Stimulated activated CD4-positive, alpha-beta T cell treated with anti-CD3 and anti-CD28 coated beads, Interleukin-2, amount 100 ng/mL, for 4 hours (primary cell): Measurements from ENCODE around the gene ENO1.
"Not testable (repeated sequence)": the region's sequence is repeated elsewhere in the genome, so short reads cannot be mapped to it uniquely, and the experiment has no call there.

ENCODE experiments used
- DNase-seq: peaks from one replicate; pipeline ENCODE4 v3.0.0-alpha.2; 2020; ENCODE audit warnings: low read depth

Gene ENO1

GRCh38 chr1:8845104-8846097 is 33.1 kb downstream of the ENO1 start:
- DNase-seq: no peak

GRCh38 chr1:8844501-8845006 is 33.9 kb downstream of the ENO1 start:
- DNase-seq: no peak

GRCh38 chr1:8841395-8841794 is 37.1 kb downstream of the ENO1 start:
- DNase-seq: no peak

GRCh38 chr1:8839990-8840389 is 38.5 kb downstream of the ENO1 start:
- no peak for DNase-seq

- DNase-seq: no peak
Measured at GRCh38 chr1:8835941-8836643, 42.4 kb downstream of the ENO1 start.

GRCh38 chr1:8831340-8831739 is 47.1 kb downstream of the ENO1 start:
- DNase-seq: no peak

GRCh38 chr1:8830732-8831131 is 47.8 kb downstream of the ENO1 start:
- not testable (repeated sequence) for DNase-seq

- no peak for DNase-seq
Measured at GRCh38 chr1:8825985-8826481, 52.5 kb downstream of the ENO1 start.

GRCh38 chr1:8823295-8823664 is 55.2 kb downstream of the ENO1 start:
- no peak for DNase-seq

- no peak for DNase-seq
Measured at GRCh38 chr1:8822373-8823294, 55.9 kb downstream of the ENO1 start.

- no peak for DNase-seq
Measured at GRCh38 chr1:8821084-8821483, 57.4 kb downstream of the ENO1 start.

GRCh38 chr1:8818789-8819188 is 59.7 kb downstream of the ENO1 start:
- not testable (repeated sequence) for DNase-seq

GRCh38 chr1:8818325-8818775 is 60.1 kb downstream of the ENO1 start:
- DNase-seq: no peak

GRCh38 chr1:8817412-8818324 is 60.8 kb downstream of the ENO1 start, which contains the start of gene RERE:
Gene RERE (minus strand): TSS chr1:8817640.
- DNase-seq: peak; percentile 94

- no peak for DNase-seq
Measured at GRCh38 chr1:8816831-8817411, 61.6 kb downstream of the ENO1 start.

GRCh38 chr1:8816264-8816663 is 62.2 kb downstream of the ENO1 start:
- DNase-seq: no peak

GRCh38 chr1:8815582-8816151 is 62.8 kb downstream of the ENO1 start:
- DNase-seq: no peak

GRCh38 chr1:8814865-8815264 is 63.6 kb downstream of the ENO1 start:
- DNase-seq: no peak

- DNase-seq: no peak
Measured at GRCh38 chr1:8813991-8814390, 64.5 kb downstream of the ENO1 start.
